ENCODE results near the gene IFIH1. TPM values are rescaled to one million over a fixed set of nuclear protein-coding genes. Genes with fewer than 3 reads are reported as not detected.

Gene IFIH1
- polyA plus RNA-seq: 1 to 10 TPM; 4.6 to 8.5 (median 6.0) TPM

GRCh38 chr2:162318328-162319180, at the start of gene IFIH1:
Gene IFIH1 (minus strand): TSS chr2:162318684. CDS start chr2:162318307, 377 bp downstream.
- peak within 1 kb of the TSS; percentile 33 for H3K27ac ChIP-seq (ENCODE audit: low read depth, low read length)
- 0 to 1% (median 0%) methylated on average over 45 of the region's 45 CpGs for WGBS, 3 donors

- 70 to 83% (median 78%) methylated on average over 2 of the region's 2 CpGs for WGBS, 3 donors
- no peak overlapping the region for H3K27ac ChIP-seq (ENCODE audit: low read depth, low read length)
These were observed 46.9 kb upstream of the IFIH1 start for GRCh38 chr2:162365392-162365791.

GRCh38 chr2:162344617-162344950, 26.1 kb upstream of the IFIH1 start:
- H3K27ac ChIP-seq (ENCODE audit: low read depth, low read length): peak overlapping the region; percentile 11

DNA sequence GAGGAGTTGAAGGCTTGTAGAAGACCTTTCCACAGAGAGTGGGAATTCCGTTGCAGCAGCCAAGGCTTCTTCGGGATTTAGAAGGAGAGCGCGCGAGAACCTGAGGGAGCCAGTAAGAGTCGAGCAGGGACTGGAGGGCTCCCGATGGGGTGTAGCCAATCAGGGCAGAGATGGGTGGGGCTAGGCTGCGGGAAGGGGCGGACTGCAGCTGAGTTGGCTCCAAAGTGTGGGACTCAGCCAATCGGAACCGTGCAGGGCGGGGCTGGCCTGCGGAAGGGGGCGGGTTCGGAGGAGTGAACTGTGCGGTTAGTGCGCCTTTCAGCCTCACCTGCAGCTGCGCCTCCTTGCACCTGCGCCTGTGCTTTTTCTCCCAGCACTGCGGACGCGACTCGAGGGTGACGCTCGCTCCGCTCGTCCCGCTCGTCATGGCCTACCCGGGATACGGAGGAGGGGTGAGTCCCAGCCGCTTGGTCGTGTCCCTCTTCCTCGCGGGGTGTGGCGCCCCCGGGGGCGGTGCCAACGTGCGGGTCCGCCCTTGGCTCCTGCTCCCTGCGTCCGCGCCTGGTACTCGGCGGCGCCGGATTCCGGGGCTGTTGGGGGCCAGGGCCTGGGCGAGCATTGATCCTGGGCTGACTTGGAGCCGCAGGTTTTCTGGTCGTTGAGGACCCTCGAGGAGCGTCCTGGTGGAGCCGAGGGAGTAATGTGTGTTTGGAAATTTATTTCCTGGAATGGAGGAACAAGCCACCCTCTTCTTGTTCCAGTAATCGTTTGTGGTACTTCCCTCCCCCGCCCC, 25.5 kb upstream of the IFIH1 start, which contains the start of gene GCA:
Gene GCA (plus strand): TSS at position 309 of the 793 bp plus-strand sequence. CDS start 117 bp downstream, at position 426.
- H3K27ac ChIP-seq (ENCODE audit: low read depth, low read length): peak within 1 kb of the TSS; percentile 62
- whole genome bisulfite sequencing, 3 donors: 0 to 1% (median 1%) methylated on average over 38 to 57 of the region's 57 CpGs

More at GRCh38 chr2:162344617-162344950, 26.1 kb upstream of the IFIH1 start:
- 3 to 6% (median 6%) methylated on average over 8 of the region's 8 CpGs for WGBS, 3 donors

GRCh38 chr2:162343492-162343823, 25.0 kb upstream of the IFIH1 start:
- no peak overlapping the region for H3K27ac ChIP-seq (ENCODE audit: low read depth, low read length)
- WGBS, 3 donors: 28 to 50% (median 43%) methylated on average over 4 of the region's 4 CpGs

DNA sequence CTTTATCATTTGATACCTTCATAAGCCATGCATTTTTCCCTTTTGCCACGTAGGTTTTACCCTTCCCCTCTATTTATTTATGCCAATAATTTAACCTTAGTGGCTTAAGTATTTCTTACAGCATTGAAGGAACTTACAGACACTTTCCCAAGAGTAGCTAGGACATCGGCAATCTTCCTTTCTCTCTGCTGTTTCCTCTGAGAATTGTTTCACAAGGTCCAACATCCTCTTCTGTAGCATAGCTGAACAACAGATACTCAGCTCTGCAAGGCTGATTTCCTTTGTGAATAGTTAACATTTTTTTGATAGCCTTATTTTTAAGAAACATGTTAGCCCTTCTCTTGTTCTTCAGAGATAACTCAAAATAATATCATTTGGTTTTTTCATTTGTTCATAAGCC, 24.4 kb upstream of the IFIH1 start:
- no peak overlapping the region for H3K27ac ChIP-seq (ENCODE audit: low read depth, low read length)
- 43 to 82% (median 46%) methylated on average over 2 of the region's 2 CpGs for WGBS, 3 donors

GRCh38 chr2:162342321-162342720, 23.8 kb upstream of the IFIH1 start:
- 37 to 59% (median 38%) methylated on average over 3 of the region's 3 CpGs for WGBS, 3 donors
- no peak overlapping the region for H3K27ac ChIP-seq (ENCODE audit: low read depth, low read length)

GRCh38 chr2:162340822-162341221, 22.3 kb upstream of the IFIH1 start:
- no peak overlapping the region for H3K27ac ChIP-seq (ENCODE audit: low read depth, low read length)

DNA sequence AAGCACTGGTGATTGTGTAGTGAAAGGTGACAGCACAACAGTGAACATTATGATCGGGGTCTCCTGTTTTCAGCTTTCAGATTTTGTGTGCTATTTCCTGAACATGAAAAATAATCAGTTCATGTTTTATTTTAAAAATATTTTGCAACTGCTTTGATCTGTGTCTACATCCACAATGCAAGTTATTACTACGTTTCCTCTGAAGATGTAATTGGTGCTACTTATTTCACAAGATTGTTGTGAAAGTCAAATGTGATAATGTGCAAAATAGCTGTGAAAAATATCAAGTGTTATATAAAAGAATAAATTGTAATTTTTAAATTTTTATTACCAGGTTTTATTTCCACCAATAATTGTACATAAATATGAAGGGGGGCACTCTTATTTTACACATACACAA, 19.4 kb upstream of the IFIH1 start:
- 51 to 94% (median 60%) methylated on average over 2 of the region's 2 CpGs for WGBS, 3 donors
- no peak overlapping the region for H3K27ac ChIP-seq (ENCODE audit: low read depth, low read length)

DNA sequence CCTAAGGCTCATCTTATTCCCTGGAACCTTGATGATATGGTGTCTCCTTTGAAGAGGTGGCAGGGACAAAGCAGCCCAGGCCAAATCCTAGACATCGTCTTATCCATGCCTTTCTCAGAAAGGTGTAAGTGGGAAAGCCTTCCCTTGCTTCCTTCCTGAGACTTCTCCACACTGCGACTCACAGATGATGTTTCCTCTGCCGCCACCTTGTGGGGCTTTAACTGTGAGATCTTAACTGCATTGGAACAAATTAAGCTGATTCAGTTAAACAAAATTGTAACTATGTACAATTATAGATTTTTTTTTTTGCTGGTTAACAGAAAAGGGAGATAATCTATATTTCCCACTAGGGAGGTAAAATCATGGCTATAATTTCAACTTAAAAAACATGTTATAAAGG, 15.5 kb upstream of the IFIH1 start:
- 22 to 55% (median 24%) methylated on average over 3 of the region's 3 CpGs for WGBS, 3 donors
- no peak overlapping the region for H3K27ac ChIP-seq (ENCODE audit: low read depth, low read length)

- 96 to 99% (median 97%) methylated on average over 1 of the region's 1 CpG for WGBS, 3 donors
These were observed 12.4 kb upstream of the IFIH1 start for GRCh38 chr2:162330881-162331280.

GRCh38 chr2:162328424-162329157, 10.1 kb upstream of the IFIH1 start:
- 77 to 91% (median 83%) methylated on average over 12 of the region's 12 CpGs for WGBS, 3 donors
- H3K27ac ChIP-seq (ENCODE audit: low read depth, low read length): no peak overlapping the region

More at GRCh38 chr2:162330881-162331280, 12.4 kb upstream of the IFIH1 start:
- no peak overlapping the region for H3K27ac ChIP-seq (ENCODE audit: low read depth, low read length)

DNA sequence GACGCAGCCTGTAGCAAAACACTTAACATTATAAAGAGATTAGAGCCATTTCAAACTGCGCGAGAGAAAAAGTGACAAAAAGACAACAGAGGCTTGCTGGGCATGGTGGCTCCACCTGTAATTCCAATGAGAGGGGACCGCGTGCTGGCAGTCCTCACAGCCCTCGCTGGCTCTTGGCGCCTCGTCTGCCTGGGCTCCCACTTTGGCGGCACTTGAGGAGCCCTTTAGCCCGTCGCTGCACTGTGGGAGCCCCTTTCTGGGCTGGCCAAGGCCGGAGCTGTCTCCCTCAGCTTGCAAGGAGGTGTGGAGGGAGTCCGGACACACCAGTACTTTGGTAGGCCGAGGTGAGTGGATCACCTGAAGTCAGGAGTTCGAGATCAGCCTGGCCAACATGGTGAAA, 9.3 kb upstream of the IFIH1 start:
- WGBS, 3 donors: 96 to 98% (median 96%) methylated on average over 15 of the region's 15 CpGs
- H3K27ac ChIP-seq (ENCODE audit: low read depth, low read length): no peak overlapping the region

DNA sequence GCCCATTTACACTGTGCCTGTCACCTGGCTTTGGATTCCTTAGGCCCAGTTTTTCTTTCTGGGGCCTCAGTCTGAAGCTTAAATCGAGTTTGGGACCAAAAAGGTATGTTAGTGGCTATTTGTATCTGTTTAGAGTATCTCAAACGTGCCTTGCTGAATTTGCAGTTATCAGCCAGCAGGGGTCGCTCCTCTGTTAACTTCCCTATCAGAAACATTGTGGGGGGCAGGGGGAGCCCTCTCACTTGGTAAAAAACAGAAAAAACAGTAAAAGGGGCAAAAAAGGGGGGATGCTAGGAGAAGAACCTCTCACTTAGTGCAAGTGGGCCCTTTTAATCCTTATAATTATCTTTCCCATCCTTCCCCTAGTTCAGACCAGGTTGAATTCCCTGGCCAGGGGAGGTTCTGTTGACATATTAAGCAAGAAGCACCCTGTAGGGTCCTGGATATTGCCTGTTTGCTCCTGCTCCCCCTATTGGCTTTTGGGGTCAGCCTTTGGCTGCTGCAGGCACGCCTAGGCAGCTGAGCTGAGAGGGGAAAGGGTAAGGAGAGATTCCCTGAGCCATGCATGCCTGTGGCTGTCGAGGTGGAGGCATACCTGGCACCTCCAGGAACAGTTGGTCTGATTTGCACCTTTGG, 8.8 kb upstream of the IFIH1 start:
- 60 to 66% (median 65%) methylated on average over 5 of the region's 5 CpGs for WGBS, 3 donors
- H3K27ac ChIP-seq (ENCODE audit: low read depth, low read length): no peak overlapping the region

- 77 to 100% (median 88%) methylated on average over 1 of the region's 1 CpG for WGBS, 3 donors
- H3K27ac ChIP-seq (ENCODE audit: low read depth, low read length): no peak overlapping the region
These were observed 6.5 kb upstream of the IFIH1 start for GRCh38 chr2:162324953-162325352.

DNA sequence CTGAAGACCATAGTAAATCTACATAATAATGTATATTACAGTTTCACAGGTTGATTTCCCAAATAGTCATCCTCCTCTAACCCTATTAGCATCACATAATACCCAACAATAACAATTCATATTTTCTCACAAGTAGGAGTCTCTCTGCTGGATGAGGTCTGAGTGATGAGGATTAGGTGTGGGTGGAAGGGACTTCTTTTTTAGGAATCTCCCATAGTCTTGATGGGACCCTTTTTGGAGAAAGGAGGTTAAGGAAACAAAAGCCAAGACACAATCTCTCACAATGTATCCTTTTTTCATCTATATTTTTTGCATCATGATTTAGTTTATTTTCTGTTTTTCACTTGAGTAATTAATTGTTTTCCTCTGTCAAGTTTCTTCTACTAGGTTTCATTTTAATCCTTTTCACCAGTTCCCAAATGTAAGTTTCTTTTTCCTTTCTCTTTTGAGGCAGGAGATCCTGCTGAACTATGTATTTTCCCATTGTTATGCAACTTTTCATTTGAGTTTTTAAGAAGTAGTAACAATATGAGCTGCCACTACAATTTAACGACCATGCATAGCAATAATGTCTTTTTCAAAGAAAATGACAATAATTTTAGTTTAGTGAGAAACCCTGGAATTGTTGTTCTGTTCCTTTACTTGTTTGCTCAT, 2.5 kb upstream of the IFIH1 start:
- H3K27ac ChIP-seq (ENCODE audit: low read depth, low read length): no peak overlapping the region
- 44 to 63% (median 47%) methylated on average over 1 of the region's 1 CpG for WGBS, 3 donors

DNA sequence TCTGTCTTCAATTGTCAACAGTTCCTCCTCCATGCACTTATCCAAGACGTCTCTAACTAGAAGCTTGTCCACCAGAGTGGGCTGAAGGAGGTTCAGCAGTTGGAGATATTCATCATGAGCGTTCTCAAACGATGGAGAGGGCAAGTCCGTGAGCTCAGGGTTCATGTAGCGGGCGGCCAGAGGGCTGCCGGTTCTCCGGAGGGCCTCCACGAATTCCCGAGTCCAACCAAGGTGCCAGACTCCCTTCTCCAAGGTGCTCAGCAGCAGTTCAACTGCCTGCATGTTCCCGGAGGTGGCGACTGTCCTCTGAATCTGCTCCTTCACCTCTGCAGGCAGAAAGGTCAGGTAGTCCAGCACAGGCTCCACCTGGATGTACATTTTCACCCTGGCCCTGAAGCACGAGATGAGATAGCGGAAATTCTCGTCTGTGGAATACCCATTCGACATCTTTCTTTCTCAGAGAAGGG, 590 bp downstream of the IFIH1 start:
- no peak overlapping the region for H3K27ac ChIP-seq (ENCODE audit: low read depth, low read length)
- 1 to 4% (median 3%) methylated on average over 16 of the region's 16 CpGs for WGBS, 3 donors

Data from adipose tissue (tissue), 3 donors.